Measurements from ENCODE around the gene CAMK1D.

DNA sequence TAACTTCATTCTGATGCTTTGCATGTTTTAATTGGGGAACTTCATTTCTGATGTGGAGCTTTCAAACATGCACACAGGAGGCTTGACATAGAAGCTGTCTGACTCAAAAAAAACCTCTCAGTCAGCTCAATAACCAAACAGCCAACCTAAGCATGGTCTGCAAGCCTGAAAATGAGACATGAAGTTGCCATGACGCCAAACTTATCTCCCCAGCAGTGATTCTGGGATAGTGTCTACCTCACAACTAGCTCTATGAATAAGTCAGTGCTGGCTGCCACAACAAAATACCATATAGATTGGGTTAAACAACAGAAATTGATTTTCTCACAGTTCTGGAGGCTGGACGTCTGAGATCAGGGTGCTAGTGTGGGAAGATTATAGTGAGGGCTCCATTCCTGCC is 408.0 kb downstream of the CAMK1D start:
- TF ChIP-seq, protein P1, sequence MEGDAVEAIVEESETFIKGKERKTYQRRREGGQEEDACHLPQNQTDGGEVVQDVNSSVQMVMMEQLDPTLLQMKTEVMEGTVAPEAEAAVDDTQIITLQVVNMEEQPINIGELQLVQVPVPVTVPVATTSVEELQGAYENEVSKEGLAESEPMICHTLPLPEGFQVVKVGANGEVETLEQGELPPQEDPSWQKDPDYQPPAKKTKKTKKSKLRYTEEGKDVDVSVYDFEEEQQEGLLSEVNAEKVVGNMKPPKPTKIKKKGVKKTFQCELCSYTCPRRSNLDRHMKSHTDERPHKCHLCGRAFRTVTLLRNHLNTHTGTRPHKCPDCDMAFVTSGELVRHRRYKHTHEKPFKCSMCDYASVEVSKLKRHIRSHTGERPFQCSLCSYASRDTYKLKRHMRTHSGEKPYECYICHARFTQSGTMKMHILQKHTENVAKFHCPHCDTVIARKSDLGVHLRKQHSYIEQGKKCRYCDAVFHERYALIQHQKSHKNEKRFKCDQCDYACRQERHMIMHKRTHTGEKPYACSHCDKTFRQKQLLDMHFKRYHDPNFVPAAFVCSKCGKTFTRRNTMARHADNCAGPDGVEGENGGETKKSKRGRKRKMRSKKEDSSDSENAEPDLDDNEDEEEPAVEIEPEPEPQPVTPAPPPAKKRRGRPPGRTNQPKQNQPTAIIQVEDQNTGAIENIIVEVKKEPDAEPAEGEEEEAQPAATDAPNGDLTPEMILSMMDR (IDR thresholded peaks at IDR 0.05): no peak
- TF ChIP-seq POLR2A (IDR thresholded peaks at IDR 0.05) (no peak), EP300 (IDR thresholded peaks at IDR 0.05) (no peak)
